HG03432 (cell line): ENCODE data around the gene THNSL1.
"Not testable (repeated sequence)": the region's sequence is repeated elsewhere in the genome, so short reads cannot be mapped to it uniquely, and the experiment has no call there.

ENCODE experiments used
- ATAC-seq: cut with Tn5 transposase; IDR thresholded peaks from one replicate; pipeline ENCODE4 v1.9.1; 2021; ENCODE audit warnings: mild to moderate bottlenecking, moderate library complexity; ENCODE audit not compliant: unreplicated experiment

THNSL1 gene

DNA sequence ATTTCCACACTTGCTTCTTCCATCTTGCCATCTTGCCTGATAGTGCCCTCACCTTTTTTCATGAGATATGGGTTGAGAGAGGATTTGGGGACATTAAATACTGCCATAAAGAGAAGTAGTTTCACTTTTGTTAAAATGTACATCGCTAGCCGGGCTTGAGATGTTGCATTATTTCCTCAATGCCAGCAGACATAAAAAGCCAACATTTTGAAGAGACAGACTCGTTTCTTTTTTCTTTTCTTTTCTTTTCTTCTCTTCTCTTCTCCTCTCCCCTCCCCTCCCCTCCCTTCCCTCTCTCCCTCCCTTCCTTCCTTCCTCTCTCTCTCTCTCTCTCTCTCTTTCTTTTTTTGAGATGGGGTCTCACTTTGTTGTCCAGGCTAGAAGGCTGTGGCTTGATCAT, 18.4 kb upstream of the THNSL1 start:
- no peak for ATAC-seq

DNA sequence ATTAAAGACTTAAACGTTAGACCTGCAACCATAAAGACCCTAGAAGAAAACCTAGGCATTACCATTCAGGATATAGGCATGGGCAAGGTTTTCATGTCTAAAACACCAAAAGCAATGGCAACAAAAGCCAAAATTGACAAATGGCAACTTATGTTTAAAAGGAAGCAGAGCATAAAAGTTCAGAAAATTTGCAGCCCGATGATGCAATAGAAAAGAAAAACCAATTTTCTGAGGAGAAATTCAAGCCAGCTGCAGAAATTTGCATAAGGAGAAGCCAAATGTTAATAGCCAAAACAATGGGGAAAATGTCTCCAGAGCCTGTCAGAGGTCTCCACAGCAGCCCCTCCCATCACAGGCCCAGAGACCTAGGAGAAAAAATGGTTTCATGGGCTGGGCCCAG, 4.8 kb upstream of the THNSL1 start:
- ATAC-seq, result not testable (repeated sequence)

DNA sequence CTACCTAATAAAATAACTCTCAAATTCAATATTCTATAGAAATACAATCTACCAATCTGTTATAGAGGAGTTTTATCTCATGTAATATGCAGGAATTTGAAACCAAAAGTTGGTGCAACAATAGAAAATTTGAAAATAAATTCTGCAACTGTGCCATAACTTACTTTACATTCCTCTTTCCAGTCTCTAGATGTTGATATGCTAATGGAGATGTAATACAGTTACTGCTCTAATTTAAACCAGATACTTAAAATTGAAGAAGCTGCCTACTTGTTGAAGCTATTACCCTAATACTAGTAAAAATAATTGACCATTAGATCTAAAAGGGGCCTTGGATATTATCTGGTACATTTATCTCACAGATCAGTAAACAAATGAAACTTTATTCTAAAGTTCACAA, 1.8 kb upstream of the THNSL1 start:
- ATAC-seq, result no peak

DNA sequence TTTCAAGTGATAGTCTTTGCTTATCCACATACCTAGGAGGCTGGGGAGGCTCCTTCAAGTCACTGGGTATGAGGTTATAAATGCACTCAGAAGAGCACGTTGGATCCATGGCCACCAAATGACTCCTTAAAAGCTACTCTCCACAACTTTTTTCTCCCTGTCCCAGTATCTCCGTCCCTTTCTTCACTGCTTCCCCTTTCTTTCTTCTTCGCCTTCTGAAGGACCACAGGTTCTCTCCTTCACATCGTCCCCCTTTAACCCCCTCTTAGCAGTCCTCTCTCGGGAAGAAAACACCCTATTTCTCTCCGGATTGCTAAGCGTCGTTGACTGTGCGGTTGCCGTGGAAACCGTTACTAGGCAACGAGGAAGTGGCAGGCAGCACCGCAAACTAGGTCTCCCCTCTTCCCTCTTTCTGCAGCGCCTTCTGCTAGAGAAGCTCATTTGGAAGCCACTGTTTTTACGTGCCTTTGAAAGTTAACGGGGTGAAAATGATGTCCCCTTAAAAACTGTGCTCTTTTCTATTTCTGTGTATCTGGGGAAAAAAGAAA, 510 bp upstream of the THNSL1 start, which contains the start of gene ENKUR:
TSS of gene ENKUR (minus strand) at position 331 of the 548 bp plus-strand sequence. CDS start at position 109, 222 bp downstream.
- ATAC-seq, result peak; percentile 69

DNA sequence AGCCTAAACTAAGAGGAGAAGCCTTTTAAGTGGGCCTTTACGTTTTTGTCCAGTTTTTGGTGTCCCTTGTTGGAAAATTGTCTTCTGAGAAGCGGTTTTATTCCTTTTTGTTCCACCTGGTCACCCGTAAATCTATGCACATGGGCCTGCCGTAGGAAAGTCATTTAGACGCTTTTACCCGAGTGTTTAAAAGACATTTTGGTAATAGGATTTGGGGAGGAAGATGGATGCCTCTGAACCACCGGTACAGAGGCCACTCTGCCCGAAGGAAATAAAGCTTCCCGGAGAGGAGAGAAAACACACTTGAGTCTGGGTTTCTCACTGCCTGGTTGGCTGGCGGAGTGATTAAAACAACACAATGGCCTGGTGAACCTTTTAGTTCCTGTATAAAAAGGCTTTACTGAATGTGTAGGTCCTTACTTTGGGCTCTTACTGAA, 760 bp downstream of the THNSL1 start:
- no peak for ATAC-seq

DNA sequence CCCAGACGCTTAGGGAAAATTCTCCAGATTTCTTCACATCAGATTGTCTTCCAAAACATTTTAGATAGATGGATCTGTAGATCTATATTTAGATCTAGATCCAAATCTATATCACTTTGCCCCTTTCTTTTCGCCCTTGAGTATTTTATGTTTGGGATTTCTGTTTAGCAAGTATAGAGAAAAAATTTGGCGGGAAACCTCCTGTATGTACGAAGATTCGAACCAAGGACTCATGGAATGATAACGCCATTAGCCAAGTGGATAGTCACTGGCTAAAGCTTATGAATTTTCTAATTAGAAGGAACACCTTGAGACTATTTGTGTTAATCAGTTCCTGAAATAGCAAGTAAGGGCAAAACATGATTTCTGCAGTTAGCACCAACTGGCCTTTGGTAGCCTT, 1.2 kb downstream of the THNSL1 start:
- ATAC-seq, result no peak

DNA sequence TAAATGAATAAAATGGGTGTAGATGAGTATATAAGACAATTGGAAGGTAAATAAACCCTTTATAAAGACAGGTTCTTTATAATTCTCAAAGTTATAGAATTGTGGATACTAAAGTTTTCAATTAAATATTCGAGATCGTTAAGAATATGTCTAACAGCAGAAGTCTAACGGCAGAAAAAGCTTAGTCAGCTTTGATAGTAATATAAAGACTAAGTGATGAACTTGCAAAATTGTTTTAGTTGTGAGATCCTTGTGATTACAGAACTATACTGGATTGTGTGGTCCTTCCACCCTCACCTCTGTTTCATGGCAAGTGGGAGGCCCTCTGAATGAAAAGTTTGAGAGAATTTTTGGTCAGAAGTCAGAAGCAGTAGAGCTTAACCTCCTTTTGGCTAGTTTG, 2.3 kb downstream of the THNSL1 start:
- no peak for ATAC-seq

DNA sequence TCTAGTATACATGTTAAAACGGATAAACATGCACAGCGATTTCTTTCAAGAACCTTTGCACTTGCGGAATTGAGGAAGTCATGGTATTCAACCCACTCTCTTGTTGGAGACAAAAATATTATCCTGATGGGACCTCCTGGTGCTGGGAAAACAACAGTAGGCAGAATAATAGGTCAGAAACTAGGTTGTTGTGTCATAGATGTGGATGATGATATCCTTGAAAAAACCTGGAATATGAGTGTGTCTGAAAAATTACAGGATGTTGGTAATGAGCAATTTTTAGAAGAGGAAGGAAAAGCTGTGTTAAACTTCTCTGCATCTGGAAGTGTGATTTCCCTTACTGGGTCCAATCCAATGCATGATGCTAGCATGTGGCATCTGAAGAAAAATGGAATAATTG, 6.9 kb downstream of the THNSL1 start:
- ATAC-seq, result no peak

DNA sequence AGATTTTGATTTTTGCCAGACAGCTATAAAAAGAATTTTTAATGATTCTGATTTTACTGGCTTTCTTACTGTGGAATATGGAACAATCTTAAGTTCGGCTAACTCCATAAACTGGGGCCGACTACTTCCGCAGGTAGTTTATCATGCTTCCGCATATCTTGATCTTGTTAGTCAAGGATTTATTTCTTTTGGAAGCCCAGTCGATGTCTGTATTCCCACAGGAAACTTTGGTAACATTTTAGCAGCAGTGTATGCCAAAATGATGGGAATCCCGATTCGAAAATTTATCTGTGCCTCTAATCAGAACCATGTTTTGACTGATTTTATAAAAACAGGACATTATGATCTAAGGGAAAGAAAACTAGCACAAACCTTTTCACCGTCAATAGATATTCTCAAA, 8.1 kb downstream of the THNSL1 start:
- ATAC-seq, result no peak

DNA sequence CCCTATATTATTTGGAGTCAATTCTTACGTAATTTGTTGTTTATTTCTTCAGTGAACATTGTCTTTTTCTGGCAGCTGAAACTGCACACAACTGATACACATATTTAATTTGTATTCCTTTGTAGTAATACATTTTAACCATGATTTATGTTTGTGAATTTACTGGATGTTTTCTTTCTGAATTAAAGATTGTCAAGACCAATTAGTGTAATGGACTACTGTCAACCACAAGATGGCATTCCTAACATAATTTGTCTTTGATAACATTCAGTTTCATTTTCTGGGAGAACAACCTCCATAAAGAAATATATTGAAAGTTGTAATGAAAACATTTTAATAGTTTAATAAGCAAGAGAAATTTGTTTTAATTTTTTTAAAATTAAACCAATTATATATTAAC, 10.1 kb downstream of the THNSL1 start:
- no peak for ATAC-seq

DNA sequence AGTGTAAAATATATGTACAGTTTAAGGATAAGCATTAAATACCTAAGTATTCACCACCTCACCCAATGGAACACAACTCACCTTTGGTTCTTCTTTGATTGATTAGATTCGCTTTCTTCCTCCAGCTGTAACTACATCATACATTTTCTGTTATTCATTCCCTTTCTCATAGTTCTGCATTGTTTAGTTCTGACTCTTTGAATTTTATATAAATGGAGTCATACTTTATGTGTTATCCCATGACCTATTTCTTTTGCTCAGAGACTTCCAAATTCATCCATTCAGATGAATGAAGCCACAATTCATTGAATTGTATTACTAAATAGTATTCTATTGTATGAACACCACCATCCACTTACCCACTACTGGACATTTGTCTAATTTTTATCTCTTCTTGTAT, 12.3 kb downstream of the THNSL1 start:
- ATAC-seq, result no peak

DNA sequence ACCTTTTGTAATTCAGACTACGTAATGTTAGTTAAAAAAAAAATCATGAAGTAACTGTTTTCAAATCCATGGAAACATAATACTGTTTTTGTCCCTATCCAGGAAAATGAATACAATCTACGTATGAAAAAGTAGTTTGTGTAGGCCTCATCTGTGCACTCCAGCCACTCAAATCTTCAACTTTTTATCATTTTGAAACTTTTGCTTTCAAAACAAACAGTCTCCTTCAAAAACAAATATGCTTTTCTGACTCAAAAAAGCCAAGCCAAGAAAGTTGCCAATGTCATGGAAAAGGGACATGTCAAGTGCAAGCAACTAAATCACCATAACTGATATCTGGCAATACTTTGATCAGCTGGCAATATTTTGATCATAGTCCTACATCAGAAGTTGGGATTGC, 13.1 kb downstream of the THNSL1 start:
- no peak for ATAC-seq

DNA sequence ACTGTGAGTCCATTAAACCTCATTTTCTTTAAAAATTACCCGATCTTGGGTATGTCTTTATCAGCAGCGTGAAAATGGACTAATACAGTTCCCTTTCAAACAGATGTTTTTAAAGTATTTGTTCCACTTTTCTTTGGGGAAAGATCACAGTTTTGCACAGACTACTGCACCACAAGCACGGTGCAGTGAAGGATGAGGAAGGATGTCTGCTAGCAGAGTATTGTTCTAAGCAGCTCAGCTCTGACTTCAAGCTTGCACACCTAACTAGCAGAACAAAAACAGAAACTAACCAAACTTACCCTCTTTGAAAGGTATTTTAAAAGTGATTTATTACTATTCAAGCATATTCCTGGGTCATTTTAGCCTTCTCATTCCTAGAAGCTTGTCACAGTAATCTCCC, 20.0 kb downstream of the THNSL1 start:
- peak; percentile 68 for ATAC-seq

DNA sequence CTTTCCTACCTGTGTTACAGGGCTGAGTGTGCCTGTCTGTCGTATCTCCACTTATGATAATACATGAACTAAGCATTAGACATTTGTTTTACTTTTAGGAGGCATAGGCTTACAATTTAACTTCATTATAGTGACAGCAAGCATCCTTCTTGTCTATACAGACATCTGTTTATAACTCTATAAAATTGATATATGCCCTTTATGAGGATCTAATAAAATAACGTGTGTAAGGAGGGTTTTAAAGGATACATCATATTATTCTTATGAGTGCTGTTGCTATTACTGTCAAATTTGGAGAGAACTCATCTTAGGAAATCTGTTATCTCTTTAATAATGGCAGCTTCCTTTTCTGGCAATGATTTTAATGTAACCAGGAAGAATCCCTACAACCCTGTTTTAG, 21.9 kb downstream of the THNSL1 start:
- ATAC-seq, result no peak

DNA sequence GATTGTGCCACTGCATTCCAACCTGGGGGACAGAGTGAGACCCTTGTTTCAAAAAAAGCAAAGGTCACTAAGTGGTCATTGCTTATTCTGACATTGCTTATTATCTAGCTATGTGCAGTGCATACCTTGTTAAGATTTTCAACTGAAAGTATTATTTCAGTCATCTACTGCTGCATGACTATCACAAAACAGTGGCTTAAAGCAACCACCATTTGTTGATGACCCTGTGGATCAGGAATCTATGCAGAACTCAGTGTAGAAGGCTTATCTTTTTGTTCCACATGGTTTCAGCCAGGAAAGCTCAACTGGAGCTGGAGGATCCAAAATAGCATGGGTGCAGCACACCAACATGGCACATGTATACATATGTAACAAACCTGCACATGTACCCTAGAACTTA, 23.1 kb downstream of the THNSL1 start:
- ATAC-seq, result no peak

DNA sequence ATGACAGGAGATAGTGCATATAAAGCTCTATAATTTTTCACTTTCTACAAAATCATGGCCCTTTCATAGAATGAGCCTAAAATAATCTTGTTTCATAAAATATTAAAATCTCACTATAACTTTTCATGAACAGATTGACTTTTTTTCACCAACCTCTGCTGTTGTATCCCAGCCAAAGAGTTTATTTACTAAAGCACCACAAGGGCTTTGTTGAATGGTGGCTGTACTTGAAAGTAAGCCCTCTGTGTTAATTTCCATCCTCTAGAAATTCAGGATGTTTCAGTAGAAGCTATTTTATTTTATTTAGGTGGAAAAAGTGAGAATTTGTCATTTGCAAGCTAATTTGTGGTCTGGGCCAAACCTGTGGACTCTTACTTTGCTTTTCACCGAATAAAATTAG, 30.2 kb downstream of the THNSL1 start:
- no peak for ATAC-seq

DNA sequence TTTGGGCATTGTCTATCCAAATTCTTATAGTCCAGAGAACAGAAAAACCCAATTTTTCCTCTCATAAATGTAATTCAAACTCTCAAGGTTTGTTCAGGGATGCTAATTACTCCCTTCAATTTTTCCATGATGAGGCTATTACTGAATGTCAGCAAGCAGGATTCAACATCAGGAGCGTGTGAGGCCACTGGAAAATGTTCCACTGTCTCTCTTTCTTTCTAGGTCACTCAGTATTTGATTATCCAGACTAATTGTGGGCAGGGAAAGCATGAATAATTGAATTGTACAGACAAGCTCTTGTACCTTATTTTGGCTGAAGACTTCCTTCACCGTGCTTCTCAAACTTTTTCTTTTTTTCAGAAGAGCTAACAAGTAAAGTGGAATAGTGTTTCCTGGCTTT, 30.7 kb downstream of the THNSL1 start:
- no peak for ATAC-seq

DNA sequence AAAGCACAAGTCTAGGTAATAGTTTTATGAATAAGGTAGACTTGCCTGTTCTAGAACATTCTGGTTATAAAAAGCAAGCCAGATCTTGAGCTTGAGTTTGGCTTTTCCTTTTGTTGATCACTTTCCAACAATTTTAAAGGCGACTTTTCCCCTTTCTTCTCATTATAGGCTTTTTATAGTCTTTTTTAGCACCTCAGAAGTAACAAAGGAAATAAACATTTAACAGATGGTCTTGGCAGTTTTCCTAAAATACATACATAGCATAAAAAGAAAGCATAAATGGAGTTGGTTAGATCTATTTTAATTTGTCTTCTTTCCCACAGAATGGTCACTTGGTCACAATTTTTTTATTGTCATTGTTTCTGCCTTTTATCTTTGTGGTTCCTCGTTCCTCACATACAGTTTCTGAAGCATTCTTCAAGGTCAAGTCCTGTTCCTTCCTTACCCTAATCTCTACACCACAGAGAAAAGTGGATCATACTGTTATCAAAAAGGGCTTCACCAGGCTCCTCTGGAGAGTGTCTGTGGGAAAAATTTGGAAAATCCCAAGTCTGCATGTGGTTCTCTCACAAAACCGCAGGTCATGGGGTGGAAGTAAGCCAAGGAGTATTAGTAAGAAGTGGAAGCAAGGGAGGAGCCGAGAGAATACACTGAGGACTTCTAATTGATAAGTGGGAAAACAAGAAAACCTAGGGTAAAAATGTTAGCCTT, 31.3 kb downstream of the THNSL1 start:
- ATAC-seq, result no peak

DNA sequence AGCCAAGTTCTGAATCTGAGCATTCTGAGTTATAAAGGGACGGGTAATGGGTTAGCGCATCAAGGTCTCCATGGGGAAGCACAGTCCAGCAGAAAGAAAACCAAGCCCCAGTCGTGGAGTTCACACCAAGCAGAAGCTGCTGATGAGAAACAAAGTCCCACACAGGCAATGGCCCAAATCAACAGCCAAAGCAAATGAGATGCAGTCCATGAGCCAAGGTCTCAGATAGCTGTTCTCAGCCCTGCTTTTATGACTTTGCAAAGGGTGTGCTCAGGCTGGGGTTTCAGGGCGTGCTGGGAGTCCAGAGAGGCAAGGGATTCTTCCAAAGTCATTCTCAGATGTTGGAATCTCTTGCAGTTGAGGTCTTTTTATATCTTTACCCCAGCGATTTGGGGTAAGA, 32.0 kb downstream of the THNSL1 start:
- ATAC-seq, result no peak

DNA sequence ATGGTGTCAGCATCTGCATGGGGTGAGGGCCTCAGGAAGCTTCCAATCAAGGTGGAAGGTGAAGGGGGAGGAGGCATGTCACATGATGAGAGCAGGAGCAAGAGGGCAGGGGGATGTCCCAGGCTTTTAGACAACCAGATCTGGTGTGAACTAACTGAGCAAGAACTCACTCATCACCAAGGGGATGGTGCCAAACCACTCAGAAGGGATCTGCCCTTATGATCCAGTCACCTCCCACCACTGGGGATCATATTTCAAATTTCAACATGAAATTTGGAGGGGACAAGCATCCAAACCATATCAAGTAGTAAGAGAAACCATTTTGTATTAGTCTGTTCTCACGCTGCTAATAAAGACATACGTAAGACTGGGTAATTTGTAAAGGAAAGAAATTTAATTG, 33.6 kb downstream of the THNSL1 start:
- no peak for ATAC-seq

DNA sequence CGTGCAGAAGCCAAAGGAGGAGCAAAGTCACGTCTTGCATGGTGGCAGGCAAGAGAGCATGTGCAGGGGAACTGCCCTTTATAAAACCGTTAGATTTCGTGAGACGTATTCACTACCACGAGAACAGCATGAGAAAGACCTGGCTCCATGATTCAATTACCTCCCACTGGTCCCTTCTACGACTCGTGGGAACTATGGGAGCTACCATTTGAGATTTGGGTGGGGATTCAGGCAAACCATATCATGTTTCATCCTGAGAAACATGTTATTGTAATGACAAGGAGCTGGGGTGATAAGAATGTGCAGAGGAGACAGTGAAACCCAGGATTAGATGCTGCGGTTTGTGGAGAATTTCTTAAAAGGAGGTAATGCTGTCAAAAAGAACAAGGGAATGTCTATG, 34.0 kb downstream of the THNSL1 start:
- ATAC-seq, result no peak

DNA sequence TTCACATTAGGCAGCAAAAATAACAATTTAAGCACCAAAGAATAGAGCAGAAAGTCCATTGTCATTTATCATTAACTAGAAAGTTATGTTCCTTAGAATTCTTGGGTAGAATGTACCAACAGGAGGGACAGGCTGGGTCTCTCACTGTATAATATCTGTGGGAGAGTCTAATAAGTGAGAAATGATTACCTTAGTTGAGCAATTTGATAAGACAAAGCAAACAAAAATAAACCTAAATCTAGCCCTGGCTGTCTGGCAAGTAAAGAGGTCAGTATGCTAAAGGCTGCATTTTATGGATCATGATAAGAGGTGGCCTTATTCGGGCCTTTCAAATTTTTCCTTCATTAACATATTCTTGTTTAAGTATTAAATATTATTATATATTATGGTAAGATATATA, 35.6 kb downstream of the THNSL1 start:
- ATAC-seq, result no peak

DNA sequence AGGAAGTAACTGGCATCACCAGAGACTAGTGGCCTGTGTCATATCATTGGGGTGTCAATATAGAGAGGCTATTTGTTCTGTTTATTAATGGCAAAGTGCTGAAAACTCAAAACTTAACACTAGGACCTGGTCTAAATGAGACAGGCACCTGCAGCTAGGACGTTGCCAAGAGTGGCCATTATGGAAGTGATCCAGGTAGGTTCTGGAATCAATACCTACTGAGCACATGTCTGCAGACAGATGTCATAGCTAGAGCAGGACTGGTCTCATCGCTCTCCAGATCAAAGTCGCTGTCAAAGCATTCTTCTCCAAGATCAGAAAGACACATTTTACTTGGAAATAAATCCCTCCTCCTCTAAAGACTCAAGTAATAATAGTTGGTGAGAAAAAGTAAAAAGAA, 40.3 kb downstream of the THNSL1 start:
- no peak for ATAC-seq
